ENCODE measurements around the gene TESMIN. TPM values are rescaled to one million over a fixed set of nuclear protein-coding genes. Genes with fewer than 3 reads are reported as not detected.

Gene TESMIN
- total RNA-seq, 1 experiment from 2014 or later: 78.8 TPM

- TF ChIP-seq ERG (CRISPR knock-in tag; IDR thresholded peaks at IDR 0.05): no peak
- no peak for TF ChIP-seq IRF1 (CRISPR knock-in tag; IDR thresholded peaks at IDR 0.05)
- TF ChIP-seq ZNF423 (CRISPR knock-in tag; IDR thresholded peaks at IDR 0.05): no peak
Observed at GRCh38 chr11:68775951-68776388, 24.6 kb upstream of the TESMIN start (continued).

- Mint-ChIP-seq H3K9me3 (no peaks in the 10 kb centered on the region), H3K4me1 (no peaks in the 10 kb centered on the region), H3K27ac (no peak overlapping the region; the same call in 1 of the 2 replicates), H3K4me3 (no peak overlapping the region), H3K27me3 (ENCODE audit: low read depth) (no peaks in the 10 kb centered on the region), H3K36me3 (peaks cover 29% of the 10 kb centered on the region)
- POLR2A ChIA-PET: no interaction called here
- ATAC-seq (no peak), DNase-seq (ENCODE audit: low spot score) (no peak)
- CTCF ChIA-PET: interaction anchor here (0.9 kb wide), 1 partner anchor 24 kb away, joined by 6 read pairs; no protein-coding TSS in a partner anchor
- no peak for TF ChIP-seq E2F5 (CRISPR knock-in tag; IDR thresholded peaks at IDR 0.05)
- TF ChIP-seq OVOL2 (CRISPR knock-in tag; IDR thresholded peaks at IDR 0.05; ENCODE audit: borderline replicate concordance): no peak
- TF ChIP-seq PREB (CRISPR knock-in tag; IDR thresholded peaks at IDR 0.05; ENCODE audit: borderline replicate concordance): no peak
- TF ChIP-seq MYBL2 (CRISPR knock-in tag; IDR thresholded peaks at IDR 0.05): no peak
- no peak for TF ChIP-seq ESRRA (CRISPR knock-in tag; IDR thresholded peaks at IDR 0.05; ENCODE audit: borderline replicate concordance)
- TF ChIP-seq MXD4 (CRISPR knock-in tag; IDR thresholded peaks at IDR 0.05; ENCODE audit: borderline replicate concordance): no peak
- TF ChIP-seq AR (CRISPR knock-in tag; IDR thresholded peaks at IDR 0.05): no peak
- TF ChIP-seq GABPB1 (CRISPR knock-in tag; IDR thresholded peaks at IDR 0.05): no peak
- no peak for TF ChIP-seq TP53 (CRISPR knock-in tag; IDR thresholded peaks at IDR 0.05)
- no peak for TF ChIP-seq USF1 (CRISPR knock-in tag; IDR thresholded peaks at IDR 0.05)
- TF ChIP-seq ZNF423 (CRISPR knock-in tag; IDR thresholded peaks at IDR 0.05): no peak
- TF ChIP-seq CREM (CRISPR knock-in tag; IDR thresholded peaks at IDR 0.05): no peak
- no peak for TF ChIP-seq FOXJ3 (CRISPR knock-in tag; IDR thresholded peaks at IDR 0.05; ENCODE audit: borderline replicate concordance)
- TF ChIP-seq USF2 (CRISPR knock-in tag; IDR thresholded peaks at IDR 0.05): no peak
- TF ChIP-seq ZNF219 (CRISPR knock-in tag; IDR thresholded peaks at IDR 0.05; ENCODE audit: borderline replicate concordance): no peak
- TF ChIP-seq ZNF396 (CRISPR knock-in tag; IDR thresholded peaks at IDR 0.05; ENCODE audit: borderline replicate concordance): no peak
- no peak for TF ChIP-seq ZNF138 (CRISPR knock-in tag; conservative IDR thresholded peaks at IDR 0.05)
- no peak for TF ChIP-seq ATF6 (CRISPR knock-in tag; IDR thresholded peaks at IDR 0.05)
- TF ChIP-seq SP1 (CRISPR knock-in tag; conservative IDR thresholded peaks at IDR 0.05): no peak
- no peak for TF ChIP-seq IRF2 (CRISPR knock-in tag; IDR thresholded peaks at IDR 0.05; ENCODE audit: borderline replicate concordance, low read depth)
Observed at GRCh38 chr11:68774194-68774585, 22.9 kb upstream of the TESMIN start.
